Breast epithelium (tissue), 4 donors: ENCODE data around the gene PIK3R5. TPM values are rescaled to one million over a fixed set of nuclear protein-coding genes. Genes with fewer than 3 reads are reported as not detected.

Experiments
- DNase-seq, 2 donors: peaks; one replicate each; pipeline ENCODE4 v3.0.0-alpha.2; 2019; ENCODE audit warnings: low spot score in 2 of 2
- H3K27ac ChIP-seq, 2 donors: fragments of 200-600 bp; sonication (generic) in 1 of 2; one replicate each; pipeline ENCODE4 v1.5.1; 2016 to 2019; ENCODE audit warnings: mild to moderate bottlenecking in 1 of 2
- H3K27me3 ChIP-seq, 2 donors: fragments of 200-600 bp; sonication (generic) in 1 of 2; one replicate each; pipeline versions ENCODE4 v1.5.1 to v1.6.0; 2017 to 2019; ENCODE audit warnings: control low read depth in 1 of 2, mild to moderate bottlenecking in 1 of 2
- H3K36me3 ChIP-seq: fragments of 200-600 bp; one replicate; pipeline ENCODE4 v1.5.1; 2019
- H3K4me1 ChIP-seq, 2 donors: fragments of 200-600 bp; sonication (generic); one replicate each; pipeline ENCODE4 v1.5.1; 2016 to 2019; ENCODE audit warnings: control low read depth in 1 of 2
- H3K4me3 ChIP-seq, 3 donors: fragments of 200-600 bp; sonication (generic); 1 replicate in 2 of 3; 2 replicates in 1 of 3; pipeline ENCODE4 v1.5.1; 2016 to 2019; ENCODE audit warnings: mild to moderate bottlenecking in 3 of 3, moderate library complexity in 2 of 3
- H3K9me3 ChIP-seq, 2 donors: fragments of 200-600 bp; sonication (generic) in 1 of 2; one replicate each; pipeline ENCODE4 v1.5.1; 2016 to 2019; ENCODE audit warnings: control low read depth in 1 of 2
- CTCF ChIP-seq, 3 donors: fragments of 450-650 bp; IDR thresholded peaks; one replicate each; pipeline ENCODE4 v1.5.1; 2016 to 2017; ENCODE audit warnings: antibody characterized with exemption in 3 of 3, mild to moderate bottlenecking in 3 of 3, moderate library complexity in 3 of 3
- POLR2A ChIP-seq: fragments of 450-650 bp; IDR thresholded peaks from one replicate; pipeline ENCODE4 v1.6.1; 2016; ENCODE audit warnings: antibody characterized with exemption, mild to moderate bottlenecking, moderate library complexity
- POLR2AphosphoS5 ChIP-seq, 3 donors: sonication (generic); formaldehyde crosslinking; IDR thresholded peaks; one replicate each; pipeline ENCODE4 v1.6.1; 2017; ENCODE audit warnings: antibody characterized with exemption in 3 of 3
- intact Hi-C: fragments of 100-400 bp; cut with DNase I; formaldehyde crosslinking; loops from one replicate; pipeline ENCODE4 v1.15.1; 2023; ENCODE audit warnings: low total_unique reads
- total RNA-seq, 3 donors: library from RNA; depleted of rRNA; stranded (reverse); fragments of >200 nt; gene quantifications; one replicate each; pipeline ENCODE4 v1.1.0, GENCODE V29; 2016

Gene PIK3R5
- total RNA-seq, 3 donors from 2014 or later = 9.8 to 28.6 (median 12.3) TPM

GRCh38 chr17:9002606-9003354 lies 37.3 kb upstream of the PIK3R5 start:
- no peak overlapping the region for H3K27ac ChIP-seq
- H3K36me3 ChIP-seq = no peaks in the 10 kb centered on the region
- H3K9me3 ChIP-seq = no peaks in the 10 kb centered on the region
- peaks cover 0 to 38% of the 10 kb centered on the region in 2 donors for H3K27me3 ChIP-seq
- peaks cover 0 to 11% of the 10 kb centered on the region in 2 donors for H3K4me1 ChIP-seq
- peak in 1 of 3 donors; percentile 17 for TF ChIP-seq CTCF (IDR thresholded peaks at IDR 0.05)
- no peak for TF ChIP-seq POLR2A
- TF ChIP-seq POLR2AphosphoS5 (IDR thresholded peaks at IDR 0.05) = no peak
- no peak for DNase-seq
- H3K4me3 ChIP-seq = peak overlapping the region; percentile 47 to 72 (median 50)
- intact Hi-C loops = no loop called here

- Histone ChIP-seq H3K9me3 (no peaks in the 10 kb centered on the region), H3K4me3 (no peak overlapping the region), H3K36me3 (no peaks in the 10 kb centered on the region), H3K4me1 (peaks cover 0 to 11% of the 10 kb centered on the region in 2 donors), H3K27ac (no peak overlapping the region), H3K27me3 (peaks cover 0 to 38% of the 10 kb centered on the region in 2 donors)
- no peak for TF ChIP-seq CTCF (IDR thresholded peaks at IDR 0.05)
- TF ChIP-seq POLR2AphosphoS5 (IDR thresholded peaks at IDR 0.05) = no peak
- no peak for TF ChIP-seq POLR2A
- intact Hi-C loops = no loop called here
- no peak for DNase-seq
Measured at GRCh38 chr17:9002227-9002605, 36.7 kb upstream of the PIK3R5 start.

- Histone ChIP-seq H3K27me3 (peaks cover 0 to 38% of the 10 kb centered on the region in 2 donors), H3K27ac (no peak overlapping the region), H3K9me3 (no peaks in the 10 kb centered on the region), H3K4me1 (peaks cover 0 to 11% of the 10 kb centered on the region in 2 donors), H3K4me3 (no peak overlapping the region), H3K36me3 (no peaks in the 10 kb centered on the region)
- intact Hi-C loops = no loop called here
- no peak for DNase-seq
- TF ChIP-seq CTCF (IDR thresholded peaks at IDR 0.05) (no peak), POLR2AphosphoS5 (IDR thresholded peaks at IDR 0.05) (no peak), POLR2A (no peak)
Measured at GRCh38 chr17:9001559-9001958, 36.1 kb upstream of the PIK3R5 start.

- TF ChIP-seq CTCF (IDR thresholded peaks at IDR 0.05) (peak; percentile 59 to 67 (median 62)), POLR2AphosphoS5 (IDR thresholded peaks at IDR 0.05) (no peak)
- DNase-seq = peak in 1 of 2 donors; percentile 60
- Histone ChIP-seq H3K9me3 (no peaks in the 10 kb centered on the region), H3K27ac (no peak overlapping the region), H3K4me1 (peaks cover 0 to 5% of the 10 kb centered on the region in 2 donors), H3K27me3 (peaks cover 0 to 9% of the 10 kb centered on the region in 2 donors), H3K36me3 (no peaks in the 10 kb centered on the region), H3K4me3 (no peak overlapping the region)
- intact Hi-C loops = no loop called here
Measured at GRCh38 chr17:8997994-8998628, 32.6 kb upstream of the PIK3R5 start.

GRCh38 chr17:8995711-8996110 lies 30.2 kb upstream of the PIK3R5 start:
- H3K4me1 ChIP-seq = no peaks in the 10 kb centered on the region
- H3K27me3 ChIP-seq = no peaks in the 10 kb centered on the region
- intact Hi-C loops = no loop called here
- no peaks in the 10 kb centered on the region for H3K9me3 ChIP-seq
- H3K27ac ChIP-seq = no peak overlapping the region
- no peak for DNase-seq
- TF ChIP-seq CTCF (IDR thresholded peaks at IDR 0.05) (no peak), POLR2A (no peak), POLR2AphosphoS5 (IDR thresholded peaks at IDR 0.05) (no peak)
- no peaks in the 10 kb centered on the region for H3K36me3 ChIP-seq
- no peak overlapping the region for H3K4me3 ChIP-seq
